ENCODE results near the gene SCRN3.

SCRN3 gene

GRCh38 chr2:174442546-174443510, 47.3 kb downstream of the SCRN3 start:
- Histone ChIP-seq H3K4me1 (ENCODE audit: control insufficient read depth, insufficient read depth, low read length, poor library complexity, severe bottlenecking) (peaks cover 8% of the 10 kb centered on the region), H3K27ac (ENCODE audit: low read depth, low read length, severe bottlenecking) (peak overlapping the region; percentile 48), H3K36me3 (ENCODE audit: control insufficient read depth, insufficient read depth, low read length) (no peaks in the 10 kb centered on the region), H3K9me3 (ENCODE audit: control insufficient read depth, low read length) (no peaks in the 10 kb centered on the region), H3K4me3 (ENCODE audit: extremely low read depth, insufficient read depth, low read length, poor library complexity, severe bottlenecking) (no peak overlapping the region)
- WGBS, 2 experiments (ENCODE audit: insufficient coverage in 2 of 2), result 77 to 88% methylated on average over 3 of the region's 3 CpGs

- peaks cover 6% of the 10 kb centered on the region for H3K4me1 ChIP-seq (ENCODE audit: control insufficient read depth, insufficient read depth, low read length, poor library complexity, severe bottlenecking)
- no peak overlapping the region for H3K27ac ChIP-seq (ENCODE audit: low read depth, low read length, severe bottlenecking)
- H3K36me3 ChIP-seq (ENCODE audit: control insufficient read depth, insufficient read depth, low read length), result no peaks in the 10 kb centered on the region
- 93 to 96% methylated on average over 2 to 4 of the region's 6 CpGs for WGBS, 2 experiments (ENCODE audit: insufficient coverage in 2 of 2)
- no peaks in the 10 kb centered on the region for H3K9me3 ChIP-seq (ENCODE audit: control insufficient read depth, low read length)
- H3K4me3 ChIP-seq (ENCODE audit: extremely low read depth, insufficient read depth, low read length, poor library complexity, severe bottlenecking), result no peak overlapping the region
Observed at GRCh38 chr2:174444761-174445160, 49.2 kb downstream of the SCRN3 start.

GRCh38 chr2:174445248-174445647, 49.7 kb downstream of the SCRN3 start:
- no peak overlapping the region for H3K4me3 ChIP-seq (ENCODE audit: extremely low read depth, insufficient read depth, low read length, poor library complexity, severe bottlenecking)
- no peaks in the 10 kb centered on the region for H3K36me3 ChIP-seq (ENCODE audit: control insufficient read depth, insufficient read depth, low read length)
- peaks cover 4% of the 10 kb centered on the region for H3K4me1 ChIP-seq (ENCODE audit: control insufficient read depth, insufficient read depth, low read length, poor library complexity, severe bottlenecking)
- H3K27ac ChIP-seq (ENCODE audit: low read depth, low read length, severe bottlenecking), result no peak overlapping the region
- no peaks in the 10 kb centered on the region for H3K9me3 ChIP-seq (ENCODE audit: control insufficient read depth, low read length)
- WGBS, 2 experiments (ENCODE audit: insufficient coverage in 2 of 2), result no CpG with 5 or more reads among the region's 3 CpGs

- Histone ChIP-seq H3K4me3 (ENCODE audit: extremely low read depth, insufficient read depth, low read length, poor library complexity, severe bottlenecking) (no peak overlapping the region), H3K4me1 (ENCODE audit: control insufficient read depth, insufficient read depth, low read length, poor library complexity, severe bottlenecking) (peaks cover 4% of the 10 kb centered on the region), H3K27ac (ENCODE audit: low read depth, low read length, severe bottlenecking) (no peak overlapping the region), H3K9me3 (ENCODE audit: control insufficient read depth, low read length) (no peaks in the 10 kb centered on the region), H3K36me3 (ENCODE audit: control insufficient read depth, insufficient read depth, low read length) (no peaks in the 10 kb centered on the region)
- 92 to 97% methylated on average over 3 of the region's 4 CpGs for WGBS, 2 experiments (ENCODE audit: insufficient coverage in 2 of 2)
Observed at GRCh38 chr2:174446531-174446930, 51.0 kb downstream of the SCRN3 start.

- H3K9me3 ChIP-seq (ENCODE audit: control insufficient read depth, low read length), result no peaks in the 10 kb centered on the region
- no peak overlapping the region for H3K27ac ChIP-seq (ENCODE audit: low read depth, low read length, severe bottlenecking)
- 83 to 89% methylated on average over 1 of the region's 2 CpGs for WGBS, 2 experiments (ENCODE audit: insufficient coverage in 2 of 2)
- no peaks in the 10 kb centered on the region for H3K4me1 ChIP-seq (ENCODE audit: control insufficient read depth, insufficient read depth, low read length, poor library complexity, severe bottlenecking)
- no peak overlapping the region for H3K4me3 ChIP-seq (ENCODE audit: extremely low read depth, insufficient read depth, low read length, poor library complexity, severe bottlenecking)
- no peaks in the 10 kb centered on the region for H3K36me3 ChIP-seq (ENCODE audit: control insufficient read depth, insufficient read depth, low read length)
Observed at GRCh38 chr2:174449033-174449432, 53.5 kb downstream of the SCRN3 start.

- no peaks in the 10 kb centered on the region for H3K36me3 ChIP-seq (ENCODE audit: control insufficient read depth, insufficient read depth, low read length)
- WGBS, 2 experiments (ENCODE audit: insufficient coverage in 2 of 2), result 88 to 100% methylated on average over 1 to 2 of the region's 4 CpGs
- no peaks in the 10 kb centered on the region for H3K9me3 ChIP-seq (ENCODE audit: control insufficient read depth, low read length)
- no peaks in the 10 kb centered on the region for H3K4me1 ChIP-seq (ENCODE audit: control insufficient read depth, insufficient read depth, low read length, poor library complexity, severe bottlenecking)
- H3K4me3 ChIP-seq (ENCODE audit: extremely low read depth, insufficient read depth, low read length, poor library complexity, severe bottlenecking), result no peak overlapping the region
- H3K27ac ChIP-seq (ENCODE audit: low read depth, low read length, severe bottlenecking), result no peak overlapping the region
Observed at GRCh38 chr2:174450021-174450816, 54.7 kb downstream of the SCRN3 start.

- Histone ChIP-seq H3K4me3 (ENCODE audit: extremely low read depth, insufficient read depth, low read length, poor library complexity, severe bottlenecking) (no peak overlapping the region), H3K4me1 (ENCODE audit: control insufficient read depth, insufficient read depth, low read length, poor library complexity, severe bottlenecking) (no peaks in the 10 kb centered on the region), H3K36me3 (ENCODE audit: control insufficient read depth, insufficient read depth, low read length) (no peaks in the 10 kb centered on the region), H3K9me3 (ENCODE audit: control insufficient read depth, low read length) (no peaks in the 10 kb centered on the region), H3K27ac (ENCODE audit: low read depth, low read length, severe bottlenecking) (no peak overlapping the region)
- 89% methylated on average over 1 to 2 of the region's 2 CpGs for WGBS, 2 experiments (ENCODE audit: insufficient coverage in 2 of 2)
Observed at GRCh38 chr2:174454566-174454965, 59.0 kb downstream of the SCRN3 start.

- Histone ChIP-seq H3K9me3 (ENCODE audit: control insufficient read depth, low read length) (no peaks in the 10 kb centered on the region), H3K4me3 (ENCODE audit: extremely low read depth, insufficient read depth, low read length, poor library complexity, severe bottlenecking) (no peak overlapping the region)
- WGBS, 2 experiments (ENCODE audit: insufficient coverage in 2 of 2), result 40 to 83% methylated on average over 1 of the region's 1 CpG
Observed at GRCh38 chr2:174461221-174461620, 65.7 kb downstream of the SCRN3 start.

GRCh38 chr2:174465327-174465726, 69.8 kb downstream of the SCRN3 start:
- no peak overlapping the region for H3K4me3 ChIP-seq (ENCODE audit: extremely low read depth, insufficient read depth, low read length, poor library complexity, severe bottlenecking)
- no peaks in the 10 kb centered on the region for H3K36me3 ChIP-seq (ENCODE audit: control insufficient read depth, insufficient read depth, low read length)
- no peaks in the 10 kb centered on the region for H3K4me1 ChIP-seq (ENCODE audit: control insufficient read depth, insufficient read depth, low read length, poor library complexity, severe bottlenecking)
- H3K27ac ChIP-seq (ENCODE audit: low read depth, low read length, severe bottlenecking), result no peak overlapping the region
- 69 to 100% methylated on average over 2 to 3 of the region's 4 CpGs for WGBS, 2 experiments (ENCODE audit: insufficient coverage in 2 of 2)
- no peaks in the 10 kb centered on the region for H3K9me3 ChIP-seq (ENCODE audit: control insufficient read depth, low read length)

More at GRCh38 chr2:174461221-174461620, 65.7 kb downstream of the SCRN3 start:
- H3K36me3 ChIP-seq (ENCODE audit: control insufficient read depth, insufficient read depth, low read length), result no peaks in the 10 kb centered on the region
- no peaks in the 10 kb centered on the region for H3K4me1 ChIP-seq (ENCODE audit: control insufficient read depth, insufficient read depth, low read length, poor library complexity, severe bottlenecking)
- H3K27ac ChIP-seq (ENCODE audit: low read depth, low read length, severe bottlenecking), result no peak overlapping the region

- Histone ChIP-seq H3K4me3 (ENCODE audit: extremely low read depth, insufficient read depth, low read length, poor library complexity, severe bottlenecking) (no peak overlapping the region), H3K9me3 (ENCODE audit: control insufficient read depth, low read length) (no peaks in the 10 kb centered on the region), H3K36me3 (ENCODE audit: control insufficient read depth, insufficient read depth, low read length) (no peaks in the 10 kb centered on the region), H3K27ac (ENCODE audit: low read depth, low read length, severe bottlenecking) (no peak overlapping the region), H3K4me1 (ENCODE audit: control insufficient read depth, insufficient read depth, low read length, poor library complexity, severe bottlenecking) (peaks cover 9% of the 10 kb centered on the region)
- WGBS, 2 experiments (ENCODE audit: insufficient coverage in 2 of 2), result 81 to 82% methylated on average over 3 of the region's 3 CpGs
Observed at GRCh38 chr2:174473796-174474195, 78.3 kb downstream of the SCRN3 start.
